Mononuclear cell (primary cell): ENCODE results near the gene HOXA10. TPM values are rescaled to one million over a fixed set of nuclear protein-coding genes. Genes with fewer than 3 reads are reported as not detected.
A peak's percentile ranks its signal among the peaks of the same experiment; 100 is the strongest.

Source experiments
- H3K27me3 ChIP-seq: 2 replicates; pipeline ENCODE4 v1.6.0; 2011; ENCODE audit warnings: low read length, control low read depth; ENCODE audit not compliant: insufficient read depth
- H3K4me1 ChIP-seq: 2 replicates; pipeline ENCODE4 v1.5.1; 2011; ENCODE audit warnings: mild to moderate bottlenecking, low read length, control low read depth; ENCODE audit not compliant: insufficient read depth
- H3K4me3 ChIP-seq: 2 replicates; pipeline ENCODE4 v1.5.1; 2011; ENCODE audit warnings: mild to moderate bottlenecking, low read length, moderate library complexity
- H3K9me3 ChIP-seq: 2 replicates; pipeline ENCODE4 v1.5.1; 2011; ENCODE audit warnings: low read depth, mild to moderate bottlenecking, control low read depth, low read length
- total RNA-seq: library from RNA; depleted of rRNA; stranded (reverse); fragments of >200 nt; gene quantifications from one replicate; pipeline ENCODE4 v1.2.3, GENCODE V29; 2012

Gene HOXA10
- total RNA-seq, 1 donor: 0.63 TPM

DNA sequence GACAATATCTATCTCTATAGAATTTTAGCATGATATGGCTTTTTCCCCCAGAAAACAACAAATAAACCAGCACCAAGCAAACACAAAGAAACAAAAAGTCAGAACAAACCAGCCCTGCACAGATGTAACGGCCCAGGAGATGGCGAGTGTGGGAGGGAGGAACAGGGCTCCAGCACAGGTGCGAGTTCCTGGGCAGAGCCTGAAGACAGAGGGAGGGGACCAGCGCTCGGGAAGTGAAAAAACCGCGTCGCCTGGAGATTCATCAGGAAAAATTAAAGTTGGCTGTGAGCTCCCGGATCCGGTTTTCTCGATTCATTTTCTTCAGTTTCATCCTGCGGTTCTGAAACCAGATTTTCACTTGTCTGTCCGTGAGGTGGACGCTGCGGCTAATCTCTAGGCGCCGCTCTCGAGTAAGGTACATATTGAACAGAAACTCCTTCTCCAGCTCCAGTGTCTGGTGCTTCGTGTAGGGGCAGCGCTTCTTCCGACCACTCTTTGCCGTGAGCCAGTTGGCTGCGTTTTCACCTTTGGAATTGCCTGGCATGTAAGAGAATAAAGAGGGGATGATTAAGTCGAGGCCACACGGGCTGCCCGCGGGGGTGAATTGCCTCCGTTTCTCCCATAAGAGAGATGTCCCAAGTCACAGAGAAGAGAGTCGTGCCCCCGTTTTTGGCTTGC is 2.3 kb downstream of the HOXA10 start:
- Histone ChIP-seq H3K27me3 (peaks cover 94% of the 10 kb centered on the region), H3K4me1 (peaks cover 57% of the 10 kb centered on the region), H3K4me3 (no peak overlapping the region), H3K9me3 (no peaks in the 10 kb centered on the region)

GRCh38 chr7:27171325-27171636 is 2.8 kb downstream of the HOXA10 start:
- no peaks in the 10 kb centered on the region for H3K9me3 ChIP-seq
- no peak overlapping the region for H3K4me3 ChIP-seq
- H3K27me3 ChIP-seq: peaks cover 95% of the 10 kb centered on the region
- peaks cover 62% of the 10 kb centered on the region for H3K4me1 ChIP-seq

GRCh38 chr7:27170426-27171324 is 3.4 kb downstream of the HOXA10 start:
- Histone ChIP-seq H3K4me3 (no peak overlapping the region), H3K4me1 (peaks cover 68% of the 10 kb centered on the region), H3K9me3 (no peaks in the 10 kb centered on the region), H3K27me3 (peaks cover 95% of the 10 kb centered on the region)

DNA sequence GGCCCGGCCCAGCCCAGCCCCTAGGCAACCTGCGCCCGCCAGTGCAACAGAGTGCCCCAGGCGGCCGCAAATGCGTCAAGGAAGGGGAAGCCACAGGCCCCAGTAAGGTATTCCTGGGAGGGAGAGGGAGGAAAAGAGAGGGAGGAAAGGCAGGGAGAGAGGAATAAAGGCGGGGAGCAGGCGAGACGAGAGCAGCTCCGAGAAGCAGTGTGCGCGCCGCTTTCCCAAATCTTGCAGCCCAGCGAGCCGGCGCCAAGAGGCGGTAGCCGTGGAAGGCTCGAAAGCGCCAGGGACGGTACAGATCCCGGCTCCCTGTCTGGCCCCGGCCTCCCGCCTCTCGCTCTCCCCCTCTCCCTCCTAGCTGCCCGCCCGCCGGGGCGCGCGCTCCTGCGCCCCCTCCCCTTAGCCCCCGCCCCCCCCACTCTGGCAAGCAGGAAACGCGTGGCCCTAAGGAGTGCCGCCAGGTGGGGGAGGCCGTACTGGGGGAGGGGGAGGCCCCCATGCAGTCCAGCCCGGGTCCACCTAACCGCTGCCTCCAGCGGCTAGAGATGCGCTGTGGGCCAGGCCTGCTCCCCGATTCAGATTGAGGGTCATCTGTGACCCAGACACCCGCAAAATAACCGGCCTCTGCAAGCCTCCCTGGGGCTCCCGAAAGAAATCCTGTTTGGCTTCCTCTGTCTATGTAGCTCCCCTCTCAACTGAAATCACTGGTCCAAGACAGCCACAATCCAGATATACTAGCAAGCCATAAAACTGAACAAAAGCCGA is 4.3 kb downstream of the HOXA10 start:
- Histone ChIP-seq H3K4me3 (no peak overlapping the region), H3K4me1 (peaks cover 77% of the 10 kb centered on the region), H3K9me3 (no peaks in the 10 kb centered on the region), H3K27me3 (peaks cover 95% of the 10 kb centered on the region)

GRCh38 chr7:27168265-27168947 is 5.7 kb downstream of the HOXA10 start:
- no peaks in the 10 kb centered on the region for H3K9me3 ChIP-seq
- no peak overlapping the region for H3K4me3 ChIP-seq
- peaks cover 77% of the 10 kb centered on the region for H3K4me1 ChIP-seq
- peaks cover 98% of the 10 kb centered on the region for H3K27me3 ChIP-seq

DNA sequence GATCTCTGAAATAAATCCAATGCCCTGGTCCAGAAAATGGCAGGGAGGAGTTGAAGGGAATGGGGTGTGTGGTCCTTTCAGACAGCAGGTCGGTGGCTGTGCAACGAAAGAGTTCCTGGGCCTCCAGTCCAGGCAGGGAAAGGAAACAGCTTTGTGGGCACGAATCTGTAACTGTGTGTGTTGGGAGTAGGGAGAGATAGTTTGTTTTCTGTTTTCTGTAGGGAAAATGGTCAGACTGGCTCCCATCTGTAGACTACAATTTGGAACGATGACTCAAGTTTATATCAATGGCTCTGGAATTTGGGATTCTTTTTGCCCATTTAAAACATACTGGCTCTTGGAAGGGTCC is 6.2 kb downstream of the HOXA10 start:
- Histone ChIP-seq H3K9me3 (no peaks in the 10 kb centered on the region), H3K27me3 (peaks cover 98% of the 10 kb centered on the region), H3K4me1 (peaks cover 75% of the 10 kb centered on the region), H3K4me3 (no peak overlapping the region)

DNA sequence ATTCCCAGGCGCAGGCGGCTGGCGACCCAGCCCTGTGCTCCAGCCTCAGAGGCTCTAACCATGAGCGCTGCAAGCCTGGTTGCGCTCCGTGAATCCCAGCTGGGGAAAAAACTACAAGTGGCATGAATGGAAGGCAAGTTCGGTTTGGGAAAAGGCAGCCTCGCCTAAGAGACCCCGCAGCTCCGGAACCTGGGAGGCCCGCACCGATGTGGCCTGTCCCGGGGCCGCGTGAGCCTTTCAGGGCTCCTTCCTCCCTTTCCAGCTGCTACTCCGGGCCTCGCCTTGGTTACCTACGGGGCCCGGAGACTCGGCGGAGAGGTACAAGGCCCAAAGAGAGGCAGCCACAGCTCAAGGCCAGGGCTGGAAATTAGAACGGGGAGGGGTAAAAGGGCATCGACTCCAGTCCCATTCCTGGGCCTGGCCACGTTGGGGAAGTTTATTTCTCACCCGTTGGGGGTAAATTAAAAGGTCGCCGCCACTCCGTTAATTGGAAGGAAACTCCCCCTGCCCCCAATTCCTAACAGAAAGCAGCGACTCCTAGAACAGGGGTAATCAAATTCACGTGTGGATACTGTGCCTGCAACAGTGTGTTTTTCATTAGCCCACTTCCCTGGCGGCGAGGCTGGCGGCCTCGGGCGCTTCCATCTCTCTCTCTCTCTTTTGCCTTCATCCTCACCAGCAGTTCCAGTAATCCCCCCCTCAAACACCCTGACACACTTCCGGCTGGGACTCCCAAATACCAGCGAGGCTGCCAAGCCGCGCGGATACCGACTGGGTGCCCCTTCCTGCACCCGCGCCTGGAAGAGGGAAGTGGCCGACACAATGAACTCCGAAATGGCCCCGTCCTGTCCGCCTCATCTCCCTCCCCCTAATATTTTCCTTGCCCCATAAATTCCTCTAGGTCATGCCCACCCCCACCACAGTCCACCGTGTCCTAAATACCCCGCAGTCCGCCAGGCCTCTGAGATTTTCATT is 7.3 kb downstream of the HOXA10 start:
- no peaks in the 10 kb centered on the region for H3K9me3 ChIP-seq
- peaks cover 67% of the 10 kb centered on the region for H3K4me1 ChIP-seq

DNA sequence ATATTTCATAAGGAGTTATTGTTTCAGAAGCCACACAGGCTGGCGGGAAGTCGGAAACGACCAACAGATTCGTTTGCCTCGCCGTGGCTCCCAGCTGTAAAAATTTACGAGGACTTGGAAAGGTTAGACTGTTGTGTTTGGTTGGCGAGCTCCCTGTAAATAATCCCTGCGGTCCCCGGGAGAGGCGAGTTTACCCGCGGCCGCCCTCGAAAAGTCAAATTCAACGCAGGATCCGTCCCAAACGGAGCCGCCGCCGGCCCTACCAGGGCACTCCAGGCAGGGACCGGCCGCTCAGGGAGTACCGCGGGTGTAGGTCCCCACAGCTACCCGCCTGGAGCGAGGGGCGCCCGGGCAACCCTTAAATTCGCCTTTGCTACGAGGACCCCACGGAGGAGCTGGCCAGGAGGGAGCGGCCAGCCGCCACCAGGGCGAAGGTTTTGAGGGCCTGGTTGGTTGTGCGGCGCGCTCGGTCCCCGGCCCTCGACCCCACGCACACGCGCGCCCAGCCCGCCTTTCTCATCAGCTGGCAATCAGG is 8.1 kb downstream of the HOXA10 start:
- Histone ChIP-seq H3K27me3 (peaks cover 93% of the 10 kb centered on the region), H3K4me3 (peak overlapping the region; percentile 16), H3K4me1 (peaks cover 67% of the 10 kb centered on the region), H3K9me3 (no peaks in the 10 kb centered on the region)

More for the DNA sequence above, 7.3 kb downstream of the HOXA10 start:
- Histone ChIP-seq H3K4me3 (no peak overlapping the region), H3K27me3 (peaks cover 98% of the 10 kb centered on the region)

DNA sequence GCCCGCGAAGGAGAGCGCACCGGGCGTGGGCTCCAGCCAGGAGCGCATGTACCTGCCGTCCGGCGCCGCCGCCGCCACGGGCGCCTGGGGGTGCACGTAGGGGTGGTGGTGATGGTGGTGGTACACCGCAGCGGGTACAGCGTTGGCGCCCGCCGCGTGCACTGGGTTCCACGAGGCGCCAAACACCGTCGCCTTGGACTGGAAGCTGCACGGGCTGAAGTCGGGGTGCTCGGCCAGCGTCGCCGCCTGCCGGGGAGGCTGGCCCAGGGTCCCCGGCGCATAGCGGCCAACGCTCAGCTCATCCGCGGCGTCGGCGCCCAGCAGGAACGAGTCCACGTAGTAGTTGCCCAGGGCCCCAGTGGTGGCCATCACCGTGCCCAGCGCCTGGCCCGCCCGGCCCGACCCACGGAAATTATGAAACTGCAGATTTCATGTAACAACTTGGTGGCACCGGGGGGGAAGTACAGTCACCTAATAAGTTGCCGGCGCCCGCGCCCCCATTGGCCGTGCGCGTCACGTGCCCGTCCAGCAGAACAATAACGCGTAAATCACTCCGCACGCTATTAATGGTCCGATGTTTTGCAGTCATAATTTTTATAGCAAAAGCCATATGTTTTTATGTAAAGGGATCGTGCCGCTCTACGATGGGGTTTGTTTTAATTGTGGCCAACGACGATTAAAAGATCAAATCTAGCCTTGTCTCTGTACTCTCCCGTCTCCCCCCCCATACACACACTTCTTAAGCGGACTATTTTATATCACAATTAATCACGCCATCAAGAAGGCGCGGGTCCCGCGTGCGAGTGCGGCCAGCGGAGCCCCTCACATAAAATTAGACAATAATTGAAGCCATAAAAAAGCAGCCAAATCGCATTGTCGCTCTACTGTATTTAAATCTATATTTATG is 8.8 kb downstream of the HOXA10 start, which contains the start of gene HOXA9:
Gene HOXA9 (minus strand): TSS at position 449 of the 907 bp plus-strand sequence. CDS start 80 bp downstream, at position 369.
- Histone ChIP-seq H3K4me3 (peak within 1 kb of the TSS; percentile 16), H3K4me1 (peaks cover 74% of the 10 kb centered on the region), H3K27me3 (peaks cover 91% of the 10 kb centered on the region), H3K9me3 (no peaks in the 10 kb centered on the region)

- no peak overlapping the region for H3K4me3 ChIP-seq
- H3K9me3 ChIP-seq: no peaks in the 10 kb centered on the region
Observed at GRCh38 chr7:27164367-27165088, 9.6 kb downstream of the HOXA10 start.

DNA sequence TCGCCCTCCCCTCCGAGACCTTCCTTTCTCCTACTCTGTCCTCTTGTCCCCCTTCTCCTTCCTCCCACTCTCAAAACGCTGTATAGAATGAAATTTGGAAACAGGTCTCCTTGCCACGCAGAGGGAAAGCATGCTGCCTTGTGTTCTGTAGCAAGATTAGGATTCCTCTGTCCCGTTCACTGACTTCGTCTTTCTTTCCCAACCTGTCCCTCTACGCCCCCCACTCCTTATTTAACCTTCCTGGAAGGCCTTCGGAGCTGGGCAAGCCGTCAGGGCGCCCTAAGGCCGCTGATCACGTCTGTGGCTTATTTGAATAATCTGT is 10.1 kb downstream of the HOXA10 start:
- H3K4me1 ChIP-seq: peaks cover 68% of the 10 kb centered on the region
- no peaks in the 10 kb centered on the region for H3K9me3 ChIP-seq
- no peak overlapping the region for H3K4me3 ChIP-seq
- H3K27me3 ChIP-seq: peaks cover 93% of the 10 kb centered on the region

More at GRCh38 chr7:27164367-27165088, 9.6 kb downstream of the HOXA10 start:
- peaks cover 93% of the 10 kb centered on the region for H3K27me3 ChIP-seq
- H3K4me1 ChIP-seq: peaks cover 74% of the 10 kb centered on the region

- Histone ChIP-seq H3K9me3 (no peaks in the 10 kb centered on the region), H3K4me1 (peaks cover 67% of the 10 kb centered on the region), H3K4me3 (no peak overlapping the region), H3K27me3 (peaks cover 93% of the 10 kb centered on the region)
Observed at GRCh38 chr7:27163288-27164044, 10.7 kb downstream of the HOXA10 start.
